HepG2 (cell line): ENCODE data around the gene IPMK. TPM values are rescaled to one million over a fixed set of nuclear protein-coding genes. Genes with fewer than 3 reads are reported as not detected.
A peak's percentile ranks its signal among the peaks of the same experiment; 100 is the strongest.

Experiments used
- ATAC-seq: fragments of 200-7000 bp; cut with Tn5 transposase; 3 replicates; pipeline ENCODE4 v1.9.1; 2020; ENCODE audit warnings: mild to moderate bottlenecking, moderate library complexity
- BruUV-seq: library from RNA; stranded (reverse); fragments of 400-500 nt; replicated peaks from 2 replicates; lab custom pipeline; 2021; lab: Mats Ljungman, UMichigan
- CTCF ChIA-PET: fragments of 300-600 bp; formaldehyde crosslinking; extraction: SDS; loops from one replicate; lab custom pipeline; 2021; ENCODE audit warnings: low total read pairs, inconsistent platforms, low intra/inter-chr PET ratio; lab: Yijun Ruan, JAX
- POLR2A ChIA-PET: fragments of 350-600 bp; sonication (Branson Sonifier 250); formaldehyde crosslinking; loops from one replicate; lab custom pipeline; 2020; ENCODE audit warnings: antibody characterized with exemption, inconsistent platforms; lab: Yijun Ruan, JAX
- DNase-seq: peaks from one replicate; pipeline ENCODE4 v3.0.0-alpha.2; 2015; ENCODE audit warnings: low spot score
- FAIRE-seq: peaks from 3 replicates; lab custom pipeline; 2011; peaks lifted over from hg19 to GRCh38; lab: Jason Lieb, UNC
- H2AFZ ChIP-seq: one replicate; pipeline ENCODE4 v1.6.1; 2011; ENCODE audit warnings: low read length, inconsistent platforms
- H3K27ac ChIP-seq: fragments of 300-600 bp; 3 replicates; pipeline ENCODE4 v1.8.0; 2011; ENCODE audit warnings: mixed run types, mild to moderate bottlenecking, mixed read lengths, low read length, inconsistent platforms; ENCODE audit not compliant: insufficient read depth; ENCODE audit errors: extremely low read length
- H3K27me3 ChIP-seq, 2 experiments: fragments of 200-600 bp in 1 of 2; 2 replicates in 1 of 2; 3 replicates in 1 of 2; pipeline versions ENCODE4 v1.6.0 to v1.8.0; 2011; ENCODE audit warnings: low read length in 2 of 2, mild to moderate bottlenecking in 2 of 2, moderate library complexity in 2 of 2, inconsistent platforms in 1 of 2; ENCODE audit not compliant: insufficient read depth in 2 of 2, control insufficient read depth in 1 of 2
- H3K36me3 ChIP-seq, 2 experiments: fragments of 200-600 bp in 1 of 2; replicated peaks in 1 of 2; 2 replicates in 1 of 2; 3 replicates in 1 of 2; pipeline versions ENCODE4 v1.5.1 to v1.8.0; 2011; ENCODE audit warnings: low read length in 2 of 2, inconsistent platforms in 1 of 2; ENCODE audit not compliant: insufficient read depth in 2 of 2, control insufficient read depth in 1 of 2
- H3K4me1 ChIP-seq: 2 replicates; pipeline ENCODE4 v1.5.1; 2012; ENCODE audit warnings: low read length, inconsistent platforms; ENCODE audit not compliant: insufficient read depth
- H3K4me2 ChIP-seq: 2 replicates; pipeline ENCODE4 v1.6.0; 2011; ENCODE audit warnings: low read depth, low read length, inconsistent platforms
- H3K4me3 ChIP-seq, 3 experiments: fragments of 200-600 bp in 1 of 3; sonication (generic), shearing (Covaris generic) in 1 of 3; replicated peaks in 1 of 3; 2 replicates each; pipeline ENCODE4 v1.5.1; 2011 to 2016; ENCODE audit warnings: low read length in 3 of 3, inconsistent platforms in 2 of 3, low read depth in 2 of 3, mild to moderate bottlenecking in 2 of 3, control low read depth in 1 of 3, mixed read lengths in 1 of 3; ENCODE audit not compliant: insufficient read depth in 1 of 3
- H3K79me2 ChIP-seq: one replicate; pipeline ENCODE4 v1.6.1; 2011; ENCODE audit warnings: low read length, inconsistent platforms; ENCODE audit not compliant: insufficient read depth
- H3K9ac ChIP-seq: 2 replicates; pipeline ENCODE4 v1.6.0; 2011; ENCODE audit warnings: mild to moderate bottlenecking, low read depth, low read length, inconsistent platforms; ENCODE audit not compliant: insufficient read depth
- H3K9me3 ChIP-seq: 2 replicates; pipeline ENCODE4 v1.5.1; 2012; ENCODE audit warnings: mild to moderate bottlenecking, low read length
- H4K20me1 ChIP-seq: 2 replicates; pipeline ENCODE4 v1.6.0; 2011; ENCODE audit warnings: inconsistent platforms, mild to moderate bottlenecking, low read length, moderate library complexity; ENCODE audit not compliant: insufficient read depth
- FOSL2 ChIP-seq: sonication (generic); formaldehyde crosslinking; IDR thresholded peaks from 2 replicates; pipeline ENCODE4 v1.4.0; 2020; ENCODE audit warnings: missing genetic modification reagents
- MED13 ChIP-seq: sonication (generic); formaldehyde crosslinking; IDR thresholded peaks from 2 replicates; pipeline ENCODE4 v1.5.0; 2020; ENCODE audit warnings: missing genetic modification reagents
- NR2C2 ChIP-seq: sonication (generic); formaldehyde crosslinking; IDR thresholded peaks from 2 replicates; pipeline ENCODE4 v1.4.0; 2020; ENCODE audit warnings: missing genetic modification reagents, mild to moderate bottlenecking, moderate library complexity, borderline replicate concordance
- SOX6 ChIP-seq, 2 experiments: fragments of 450-650 bp in 1 of 2; sonication (generic) in 1 of 2; formaldehyde crosslinking in 1 of 2; IDR thresholded peaks; 2 replicates each; pipeline versions ENCODE4 v1.4.0 to v1.6.1; 2017 to 2020; ENCODE audit warnings: antibody characterized with exemption in 1 of 2, mild to moderate bottlenecking in 1 of 2, missing genetic modification reagents in 1 of 2
- ZFP1 ChIP-seq: IDR thresholded peaks from 2 replicates; pipeline ENCODE4 v1.6.1; 2016
- ZNF224 ChIP-seq: sonication (generic); formaldehyde crosslinking; IDR thresholded peaks from 2 replicates; pipeline ENCODE4 v1.5.0; 2020; ENCODE audit warnings: mild to moderate bottlenecking, missing genetic modification reagents
- ZNF557 ChIP-seq: sonication (generic); formaldehyde crosslinking; IDR thresholded peaks from 2 replicates; pipeline ENCODE4 v1.4.0; 2020; ENCODE audit warnings: missing genetic modification reagents
- WGBS: methylation state at CpG from one replicate; pipeline ENCODE4 v1.1.6; 2017; ENCODE audit warnings: low lambda C conversion rate; 5-methylcytosine and 5-hydroxymethylcytosine counted together
- in situ Hi-C: cut with HindIII; loops from 2 replicates; pipeline ENCODE4 v1.10.0; 2017; ENCODE audit warnings: low pct_unique_long_range_greater_than_20kb; ENCODE audit not compliant: extremely low pct_ligation_motif_present
- intact Hi-C: fragments of 100-400 bp; cut with micrococcal nuclease; formaldehyde crosslinking; loops from one replicate; pipeline ENCODE4 v1.10.0; 2022; ENCODE audit not compliant: unreplicated experiment
- polyA plus RNA-seq, 8 experiments: library from polyadenylated mRNA; depleted of rRNA in 3 of 8; stranded (reverse) in 7 of 8; unstranded in 1 of 8; fragments of >200 nt; fragmentation: Illumina TruSeq in 4 of 8; extraction: Trizol in 4 of 8; gene quantifications; 2 replicates each; pipeline versions ENCODE4 v1.2.1 to v1.2.3, GENCODE V29; 2011 to 2016; ENCODE audit warnings: low read depth in 4 of 8, missing spikeins in 1 of 8, mixed read lengths in 1 of 8; ENCODE audit not compliant: insufficient read depth in 1 of 8
- total RNA-seq, 5 experiments: library from RNA; depleted of rRNA; stranded (reverse); fragments of >200 nt; fragmentation: Illumina TruSeq; extraction: Trizol; gene quantifications; 2 replicates each; pipeline ENCODE4 v1.2.3, GENCODE V29; 2016; ENCODE audit warnings: low read depth in 1 of 5

The IPMK gene
- total and polyA plus RNA-seq, 2 of the 13 experiments (the other 11 are each of a cell fraction or from before 2014, with no cell fraction given): 2.7 to 3.9 TPM

GRCh38 chr10:58179238-58179637 is 88.5 kb downstream of the IPMK start:
- BruUV-seq: no TSS peak
- H3K9me3 ChIP-seq: no peaks in the 10 kb centered on the region
- no peaks in the 10 kb centered on the region for H3K4me1 ChIP-seq
- WGBS: 45% methylated on average over 2 of the region's 2 CpGs
- no peak overlapping the region for H3K4me3 ChIP-seq
- TF ChIP-seq ZFP1 (no peak), MED13 (CRISPR knock-in tag) (no peak), ZNF224 (CRISPR knock-in tag) (no peak), ZNF557 (CRISPR knock-in tag) (no peak), FOSL2 (0 out of 2 replicates have a peak, but pooled peaks have one; percentile 30)
- intact Hi-C loops: loop anchor here (5.0 kb wide), 1 partner anchor 208 kb away; the partner anchor contains the start of gene TFAM
- H3K27ac ChIP-seq: no peak overlapping the region
- H3K79me2 ChIP-seq: no peaks in the 10 kb centered on the region
- no peaks in the 10 kb centered on the region for H3K36me3 ChIP-seq
- FAIRE-seq: no peak
- ChIA-PET CTCF (interaction anchor here (4.6 kb wide), 1 partner anchor 112 kb away, joined by 56 read pairs; no protein-coding TSS in a partner anchor), POLR2A (interaction anchor here (0.8 to 1.6 kb wide), 2 partner anchors 111 to 115 kb away, joined by 3 to 4 read pairs; no protein-coding TSS in a partner anchor)
- H4K20me1 ChIP-seq: no peaks in the 10 kb centered on the region
- no peak overlapping the region for H3K9ac ChIP-seq
- no peak overlapping the region for H2AFZ ChIP-seq
- no peak for ATAC-seq
- in situ Hi-C loops: no loop called here
- no peaks in the 10 kb centered on the region for H3K27me3 ChIP-seq
- H3K4me2 ChIP-seq: no peak overlapping the region
- no peak for DNase-seq

GRCh38 chr10:58178811-58179210 is 88.9 kb downstream of the IPMK start:
- Histone ChIP-seq H3K4me2 (no peak overlapping the region), H3K4me3 (no peak overlapping the region), H3K79me2 (no peaks in the 10 kb centered on the region), H3K27me3 (no peaks in the 10 kb centered on the region), H2AFZ (no peak overlapping the region), H3K27ac (no peak overlapping the region), H3K9me3 (no peaks in the 10 kb centered on the region), H3K4me1 (no peaks in the 10 kb centered on the region), H3K9ac (no peak overlapping the region), H3K36me3 (no peaks in the 10 kb centered on the region), H4K20me1 (no peaks in the 10 kb centered on the region)
- no TSS peak for BruUV-seq
- ATAC-seq (no peak), DNase-seq (no peak), FAIRE-seq (no peak)
- intact Hi-C loops (loop anchor here (5.0 kb wide), 1 partner anchor 208 kb away; the partner anchor contains the start of gene TFAM), in situ Hi-C loops (no loop called here)
- 0% methylated on average over 1 of the region's 1 CpG for WGBS
- TF ChIP-seq NR2C2 (CRISPR knock-in tag) (no peak), SOX6 (IDR thresholded peaks at IDR 0.05) (no peak), SOX6 (CRISPR knock-in tag; IDR thresholded peaks at IDR 0.05) (no peak)
- ChIA-PET POLR2A (interaction anchor here (1.6 kb wide), 1 partner anchor 115 kb away, joined by 4 read pairs; no protein-coding TSS in a partner anchor), CTCF (interaction anchor here (4.6 kb wide), 1 partner anchor 113 kb away, joined by 56 read pairs; no protein-coding TSS in a partner anchor)
